ENCODE results near the gene LILRB3.

The LILRB3 gene

GRCh38 chr19:54256250-54257115 is 33.7 kb upstream of the LILRB3 start:
- TF ChIP-seq CTCF (IDR thresholded peaks at IDR 0.05; ENCODE audit: borderline replicate concordance, insufficient read depth, low read depth, low read length) = no peak
- no peak overlapping the region for H3K4me3 ChIP-seq (ENCODE audit: low read depth, low read length)

- H3K4me3 ChIP-seq (ENCODE audit: low read depth, low read length) = no peak overlapping the region
- TF ChIP-seq CTCF (IDR thresholded peaks at IDR 0.05; ENCODE audit: borderline replicate concordance, insufficient read depth, low read depth, low read length) = no peak
Measured at GRCh38 chr19:54255105-54255775, 32.4 kb upstream of the LILRB3 start.

GRCh38 chr19:54254195-54254906 is 31.5 kb upstream of the LILRB3 start:
- H3K4me3 ChIP-seq (ENCODE audit: low read depth, low read length) = no peak overlapping the region
- TF ChIP-seq CTCF (IDR thresholded peaks at IDR 0.05; ENCODE audit: borderline replicate concordance, insufficient read depth, low read depth, low read length) = no peak

GRCh38 chr19:54253331-54254194 is 30.8 kb upstream of the LILRB3 start:
- no peak for TF ChIP-seq CTCF (IDR thresholded peaks at IDR 0.05; ENCODE audit: borderline replicate concordance, insufficient read depth, low read depth, low read length)
- no peak overlapping the region for H3K4me3 ChIP-seq (ENCODE audit: low read depth, low read length)

- no peak overlapping the region for H3K4me3 ChIP-seq (ENCODE audit: low read depth, low read length)
- no peak for TF ChIP-seq CTCF (IDR thresholded peaks at IDR 0.05; ENCODE audit: borderline replicate concordance, insufficient read depth, low read depth, low read length)
Measured at GRCh38 chr19:54252845-54253244, 30.0 kb upstream of the LILRB3 start.

- no peak overlapping the region for H3K4me3 ChIP-seq (ENCODE audit: low read depth, low read length)
- no peak for TF ChIP-seq CTCF (IDR thresholded peaks at IDR 0.05; ENCODE audit: borderline replicate concordance, insufficient read depth, low read depth, low read length)
Measured at GRCh38 chr19:54252243-54252642, 29.4 kb upstream of the LILRB3 start.

Measured in GM12875 (cell line).